HG02885 (cell line): ENCODE results near the gene RDH13.
"Not testable (repeated sequence)": the region's sequence is repeated elsewhere in the genome, so short reads cannot be mapped to it uniquely, and the experiment has no call there.

ENCODE experiments used
- ATAC-seq: cut with Tn5 transposase; IDR thresholded peaks from one replicate; pipeline ENCODE4 v1.9.1; 2021; ENCODE audit warnings: mild to moderate bottlenecking; ENCODE audit not compliant: unreplicated experiment, poor library complexity

Gene RDH13

DNA sequence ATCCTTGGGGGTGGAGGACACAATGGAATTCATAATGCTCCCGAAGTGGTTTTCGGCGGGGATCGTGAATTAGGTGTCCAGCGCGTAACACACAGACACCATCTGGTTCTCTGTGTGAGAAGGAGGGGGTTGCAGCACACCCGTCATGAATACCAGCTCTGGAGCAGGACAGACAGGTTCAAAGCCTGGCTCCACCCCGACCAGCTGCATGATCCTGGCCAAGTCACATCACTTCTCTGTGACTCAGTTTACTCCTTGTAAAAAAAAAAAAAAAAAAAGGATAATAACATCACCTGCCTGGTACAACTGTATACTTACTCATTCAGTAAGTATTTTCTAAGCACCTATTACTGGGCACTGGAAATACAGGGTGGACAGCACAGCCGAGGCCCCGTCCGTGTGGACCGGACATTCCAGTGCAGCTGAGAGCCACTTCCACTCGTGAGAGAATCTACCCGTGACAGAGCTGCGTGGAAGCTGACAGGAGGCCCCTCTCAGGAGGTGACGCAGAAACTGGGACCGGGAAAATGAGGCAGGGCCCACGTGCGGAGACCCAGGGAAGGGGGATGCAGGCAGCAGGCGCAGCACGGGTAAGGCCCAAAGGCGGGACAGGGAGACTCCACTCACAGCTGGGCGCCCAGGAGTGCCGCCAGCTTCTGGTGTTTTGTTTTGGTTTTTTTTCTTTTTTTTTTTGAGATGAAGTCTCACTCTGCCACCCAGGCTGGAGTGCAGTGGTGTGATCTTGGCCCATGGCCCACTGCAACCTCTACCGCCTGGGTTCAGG, 12.0 kb downstream of the RDH13 start:
- no peak for ATAC-seq

GRCh38 chr19:55048446-55048845, 14.5 kb downstream of the RDH13 start:
- ATAC-seq = no peak

- no peak for ATAC-seq
Observed at GRCh38 chr19:55047951-55048350, 15.0 kb downstream of the RDH13 start.

DNA sequence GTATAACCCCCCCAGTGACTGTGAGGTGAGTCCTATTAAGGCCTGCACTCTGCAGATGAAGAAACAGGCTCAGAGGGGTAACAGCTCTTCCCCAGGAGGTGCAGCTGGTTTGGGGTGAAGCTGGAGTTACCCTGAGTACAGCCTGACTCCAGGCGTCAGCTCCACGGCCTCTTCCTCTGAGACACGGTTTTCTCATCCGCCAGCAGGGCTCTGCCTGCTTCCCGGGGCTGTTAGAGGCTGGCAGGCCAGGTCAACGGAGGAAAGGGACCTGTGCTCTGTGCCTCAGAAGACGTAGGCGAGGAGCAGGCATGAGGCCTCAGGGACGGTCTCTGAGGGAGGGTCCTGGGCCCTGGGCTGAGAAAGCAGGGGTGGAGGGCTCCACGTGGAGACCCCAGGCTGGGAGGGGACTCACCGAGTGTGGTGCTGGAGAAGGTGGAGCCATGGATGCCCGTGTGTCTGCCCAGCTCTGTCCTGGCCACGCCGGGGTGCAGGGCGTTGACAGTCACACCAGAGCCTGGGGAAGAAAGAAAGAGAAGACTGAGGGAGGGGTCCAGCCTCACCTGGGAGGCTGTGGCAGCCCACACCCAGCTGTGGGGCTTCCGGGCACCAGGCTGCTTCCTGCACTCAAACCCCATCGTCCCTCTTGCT, 15.8 kb downstream of the RDH13 start:
- no peak for ATAC-seq

DNA sequence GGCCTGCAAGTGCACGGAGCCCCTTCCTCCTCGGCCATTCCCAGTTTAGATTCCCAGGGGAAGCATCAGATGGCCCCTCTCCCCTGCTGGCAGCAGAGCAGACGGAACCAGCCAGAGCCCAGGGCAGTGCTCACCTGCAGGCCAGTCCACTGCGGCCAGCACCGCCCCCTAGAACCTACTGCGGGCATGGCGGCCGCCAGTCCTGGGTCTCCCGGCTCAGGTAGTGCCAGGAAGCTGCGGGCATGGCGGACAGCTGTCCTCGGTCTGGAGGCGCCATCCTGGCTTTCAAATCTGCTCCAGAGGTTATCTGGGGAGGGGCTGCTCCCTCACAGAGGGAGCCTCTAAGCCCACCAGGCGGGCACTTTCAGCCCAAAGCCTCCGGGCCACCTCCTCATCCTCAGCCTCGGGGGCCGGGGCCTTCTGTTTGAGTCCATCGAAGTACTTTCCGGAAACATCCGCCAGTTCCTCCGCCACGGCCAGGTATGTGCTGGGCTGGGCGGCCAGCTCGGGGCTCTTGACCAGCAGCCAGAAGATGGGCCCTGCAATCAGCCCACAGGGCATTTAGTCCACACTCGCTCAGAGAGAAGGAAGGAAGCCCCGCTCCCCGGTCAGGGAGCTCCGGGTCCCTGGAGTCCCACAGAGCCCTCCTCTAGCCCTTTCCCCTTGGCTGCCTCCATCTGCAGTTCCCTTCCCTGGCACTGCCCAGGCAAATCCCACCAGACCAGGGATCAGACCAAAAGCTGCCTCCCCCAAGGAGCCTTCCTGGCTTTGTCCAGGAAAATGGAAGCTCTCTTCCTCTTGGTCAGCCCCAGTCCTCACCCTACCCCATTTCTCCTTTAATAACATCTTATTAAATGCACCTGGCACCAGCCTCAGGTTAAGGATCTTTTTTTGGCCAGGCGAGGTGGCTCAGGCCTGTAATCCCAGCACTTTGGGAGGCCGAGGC, 17.9 kb downstream of the RDH13 start:
- no peak for ATAC-seq

DNA sequence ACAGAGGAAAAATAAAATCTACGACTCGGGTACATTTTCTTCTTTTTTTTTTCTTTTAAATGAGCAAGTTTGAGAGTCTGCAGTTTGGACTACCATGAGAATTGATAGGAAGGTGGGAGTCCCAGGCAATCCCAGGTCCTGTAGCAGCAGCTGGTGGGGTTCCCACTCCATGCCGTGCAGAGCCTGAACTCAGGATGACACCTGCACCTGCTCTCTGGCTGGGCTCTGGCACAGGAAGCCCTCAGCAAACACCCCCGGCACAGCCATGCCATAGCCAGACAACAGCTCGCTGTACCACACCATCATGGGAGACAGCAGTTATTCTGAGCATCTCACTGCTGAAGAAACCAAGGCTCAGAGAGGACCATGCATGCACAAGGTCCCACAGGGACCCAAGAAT, 18.7 kb downstream of the RDH13 start:
- ATAC-seq = no peak

DNA sequence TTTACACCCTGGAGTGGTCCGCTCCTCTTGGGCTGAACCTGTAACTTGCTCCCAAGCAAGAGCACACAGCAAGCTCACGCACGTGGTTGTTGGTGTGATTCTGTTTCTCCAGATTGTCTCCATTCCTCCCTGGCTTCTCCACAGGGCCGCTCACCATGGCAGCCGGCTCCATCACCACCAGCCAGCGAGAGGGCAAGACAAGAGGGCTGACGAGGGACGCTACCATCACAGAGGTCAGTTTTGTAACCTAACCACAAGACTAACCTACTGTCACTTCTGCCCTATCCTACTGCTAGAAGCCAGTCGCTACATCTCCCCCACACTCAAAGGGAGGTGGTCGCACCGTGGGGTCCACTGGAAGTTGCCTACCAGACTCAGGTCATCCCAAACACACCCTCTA, 20.3 kb downstream of the RDH13 start:
- ATAC-seq = no peak

DNA sequence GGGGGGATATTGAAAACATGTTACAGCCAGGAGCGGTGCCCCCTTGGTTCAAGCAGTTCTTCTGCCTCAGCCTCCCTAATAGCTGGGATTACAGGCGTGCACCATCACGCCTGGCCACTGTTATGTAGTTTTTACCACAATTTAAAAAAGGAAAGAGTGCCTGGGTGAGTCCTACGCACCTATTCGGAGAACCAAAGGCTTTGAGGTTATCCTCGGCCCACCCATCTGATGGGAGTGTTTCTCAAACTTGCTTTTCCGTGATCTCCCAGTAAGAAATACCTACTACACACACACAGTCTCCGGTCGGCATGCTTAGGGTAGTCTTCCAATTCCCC, 20.6 kb downstream of the RDH13 start:
- ATAC-seq = no peak

DNA sequence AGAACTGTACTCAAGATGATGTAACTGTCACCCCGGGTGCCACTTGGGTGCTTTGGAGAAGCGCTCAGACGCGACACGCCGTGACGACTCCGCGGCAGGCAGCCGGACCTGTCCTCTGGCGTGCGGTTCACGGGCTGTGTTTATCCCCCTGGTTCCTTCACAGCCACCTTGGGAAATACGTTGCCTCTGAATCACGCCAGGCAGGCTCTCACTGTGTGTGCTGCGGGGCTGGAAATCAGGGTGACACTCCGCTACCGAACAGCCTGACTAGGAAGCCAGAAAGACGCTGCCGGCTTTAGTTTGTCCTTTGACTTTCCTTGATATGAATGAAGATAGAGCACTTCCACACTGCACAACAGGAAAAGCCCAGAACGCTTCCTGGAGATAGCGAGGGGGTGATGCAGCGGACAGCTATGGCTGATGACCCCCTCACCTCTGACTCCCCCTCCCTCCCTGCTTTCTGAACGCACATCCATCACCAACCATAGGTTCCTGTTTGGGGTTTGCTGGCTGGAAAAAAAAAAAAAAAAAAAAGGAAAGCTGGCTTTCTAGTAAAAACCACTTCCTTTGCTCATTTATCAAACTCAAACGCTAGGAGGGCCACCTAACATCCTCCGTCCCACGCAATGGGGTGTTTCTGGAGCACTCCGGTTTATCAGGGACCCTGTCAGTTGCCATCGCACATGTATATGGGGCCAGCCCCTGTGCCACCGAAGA, 21.2 kb downstream of the RDH13 start:
- ATAC-seq = no peak

DNA sequence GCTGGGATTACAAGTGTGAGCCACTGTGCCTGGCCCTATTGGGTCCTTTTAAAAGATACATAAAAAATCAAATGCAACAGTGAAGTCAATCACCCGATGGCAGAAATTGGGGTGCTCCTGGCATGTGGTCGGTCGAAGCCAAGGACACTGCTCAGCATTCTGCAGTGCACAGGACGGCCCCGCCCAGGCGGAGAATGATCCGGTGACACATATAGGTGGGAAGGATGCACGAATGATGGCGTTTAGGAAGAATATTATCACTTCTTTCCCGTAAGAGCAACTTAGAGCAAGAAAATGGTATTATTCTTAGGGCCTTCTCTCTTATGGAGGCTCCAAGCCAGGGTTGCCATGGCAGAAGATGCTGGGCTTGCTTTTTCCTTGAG, 21.7 kb downstream of the RDH13 start:
- no peak for ATAC-seq

DNA sequence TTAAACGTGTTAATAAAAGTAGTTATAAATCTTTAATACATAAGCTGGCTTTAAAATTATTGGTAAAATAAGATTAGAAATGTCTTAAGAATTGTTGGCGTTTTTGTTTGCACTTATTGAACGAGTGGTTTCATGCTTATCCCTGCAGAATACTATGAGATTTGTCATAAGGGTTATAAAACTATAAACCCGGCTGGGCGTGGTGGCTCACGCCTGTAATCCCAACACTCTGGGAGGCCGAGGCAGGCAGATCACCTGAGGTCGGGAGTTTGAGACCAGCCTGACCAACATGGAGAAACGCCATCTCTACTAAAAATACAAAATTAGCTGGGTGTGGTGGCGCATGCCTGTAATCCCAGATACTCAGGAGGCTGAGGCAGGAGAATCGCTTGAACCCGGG, 22.3 kb downstream of the RDH13 start:
- ATAC-seq = not testable (repeated sequence)

- ATAC-seq = not testable (repeated sequence)
Observed at GRCh38 chr19:55037603-55038002, 25.3 kb downstream of the RDH13 start.

DNA sequence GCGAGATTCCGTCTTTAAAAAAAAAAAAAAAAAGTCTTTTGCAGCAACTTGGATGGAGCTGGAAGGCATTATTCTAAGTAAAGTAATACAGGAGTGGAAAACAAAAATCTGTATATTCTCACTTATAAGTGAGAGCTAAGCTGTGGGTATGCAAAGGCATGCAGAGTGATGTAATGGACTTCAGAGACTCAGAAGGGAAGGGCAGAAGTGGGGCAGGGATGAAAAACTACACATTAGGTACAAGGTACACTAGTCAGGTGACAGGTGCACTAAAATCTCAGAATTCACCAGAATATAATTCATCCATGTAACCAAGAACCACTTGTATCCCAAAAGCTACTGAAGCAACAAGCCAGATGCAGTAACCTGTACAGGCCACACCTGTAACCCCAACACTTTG, 26.9 kb downstream of the RDH13 start:
- ATAC-seq = no peak

DNA sequence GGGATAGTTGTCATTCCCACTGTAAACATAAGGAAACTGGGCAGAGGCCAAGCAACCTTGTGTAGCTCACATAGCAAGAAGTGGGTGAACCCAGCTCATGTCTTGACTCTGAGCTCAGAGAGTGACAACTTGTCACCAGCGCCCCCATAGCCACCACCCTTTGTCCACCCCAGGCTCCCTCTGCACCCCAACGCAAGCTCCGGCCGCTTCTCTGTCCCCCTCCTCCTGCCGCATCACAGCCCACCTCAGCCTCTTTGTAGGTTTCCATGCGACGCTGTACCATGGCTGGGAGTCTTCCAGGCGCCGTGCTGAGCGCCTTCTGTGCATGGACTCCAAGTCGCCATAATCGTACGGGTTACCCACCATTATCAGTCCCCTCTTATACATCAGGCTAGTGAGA, 28.2 kb downstream of the RDH13 start:
- no peak for ATAC-seq

DNA sequence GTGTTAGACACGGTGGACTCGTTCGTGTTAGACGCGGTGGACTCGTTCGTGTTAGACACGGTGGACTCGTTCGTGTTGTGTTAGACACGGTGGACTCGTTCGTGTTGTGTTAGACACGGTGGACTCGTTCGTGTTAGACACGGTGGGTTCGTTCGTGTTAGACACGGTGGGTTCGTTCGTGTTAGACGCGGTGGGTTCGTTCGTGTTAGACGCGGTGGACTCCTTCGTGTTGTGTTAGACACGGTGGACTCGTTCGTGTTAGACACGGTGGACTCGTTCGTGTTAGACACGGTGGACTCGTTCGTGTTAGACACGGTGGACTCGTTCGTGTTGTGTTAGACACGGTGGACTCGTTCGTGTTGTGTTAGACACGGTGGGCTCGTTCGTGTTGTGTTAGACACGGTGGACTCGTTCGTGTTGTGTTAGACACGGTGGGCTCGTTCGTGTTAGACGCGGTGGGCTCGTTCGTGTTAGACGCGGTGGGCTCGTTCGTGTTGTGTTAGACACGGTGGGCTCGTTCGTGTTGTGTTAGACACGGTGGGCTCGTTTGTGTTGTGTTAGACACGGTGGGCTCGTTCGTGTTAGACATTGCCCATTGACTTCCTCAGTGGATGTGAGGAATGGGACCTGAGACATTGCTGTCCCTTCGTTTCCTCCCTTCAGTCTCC, 29.8 kb downstream of the RDH13 start:
- not testable (repeated sequence) for ATAC-seq

- ATAC-seq = no peak
Observed at GRCh38 chr19:55032170-55032800, 30.7 kb downstream of the RDH13 start.

GRCh38 chr19:55031178-55031577, 31.8 kb downstream of the RDH13 start:
- ATAC-seq = no peak

DNA sequence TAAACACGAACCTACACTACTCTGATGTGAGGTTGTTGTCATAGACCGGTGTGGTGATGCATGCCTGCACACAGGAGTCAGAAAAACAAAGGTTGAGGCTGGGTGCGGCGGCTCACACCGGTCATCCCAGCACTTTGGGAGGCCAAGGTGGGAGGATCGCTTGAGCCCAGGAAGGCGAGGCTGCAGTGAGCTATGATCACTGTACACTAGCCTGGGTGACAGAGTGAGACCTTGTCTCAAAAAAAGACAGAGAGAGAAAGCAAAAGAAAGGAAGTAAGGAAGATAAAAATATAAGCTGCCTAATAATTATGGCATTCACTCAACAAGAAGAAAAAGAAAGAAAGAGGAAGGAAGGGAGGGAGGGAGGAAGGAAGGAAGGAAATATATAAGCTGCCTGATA, 34.2 kb downstream of the RDH13 start:
- no peak for ATAC-seq

GRCh38 chr19:55027472-55028337, 35.2 kb downstream of the RDH13 start:
- ATAC-seq = no peak
